ENCODE measurements around the gene IBA57. TPM values are rescaled to one million over a fixed set of nuclear protein-coding genes. Genes with fewer than 3 reads are reported as not detected.
A peak's percentile ranks its signal among the peaks of the same experiment; 100 is the strongest.

The IBA57 gene
- total RNA-seq, 2 experiments from 2014 or later, result 9.1 to 9.9 TPM

GRCh38 chr1:228118040-228118439 lies 47.6 kb upstream of the IBA57 start:
- Histone ChIP-seq H3K27ac (ENCODE audit: low read depth, low read length, poor library complexity, severe bottlenecking) (no peak overlapping the region), H3K9me3 (ENCODE audit: low read length) (peaks cover 33% of the 10 kb centered on the region), H3K4me3 (ENCODE audit: low read depth, low read length, poor library complexity, severe bottlenecking) (no peak overlapping the region), H3K36me3 (ENCODE audit: insufficient read depth, low read length) (no peaks in the 10 kb centered on the region), H3K4me1 (ENCODE audit: insufficient read depth, low read length, poor library complexity, severe bottlenecking) (peaks cover 8% of the 10 kb centered on the region), H3K79me2 (ENCODE audit: insufficient read depth, low read depth, low read length) (no peaks in the 10 kb centered on the region), H3K4me2 (ENCODE audit: low read length) (no peak overlapping the region), H2AFZ (ENCODE audit: low read length) (no peak overlapping the region), H3K9me2 (ENCODE audit: insufficient read depth, low read length) (no peaks in the 10 kb centered on the region), H4K20me1 (ENCODE audit: insufficient read depth, low read length) (no peaks in the 10 kb centered on the region)
- ChIA-PET POLR2A (no interaction called here), CTCF (ENCODE audit: unreplicated experiment) (no interaction called here)
- intact Hi-C loops (cut with micrococcal nuclease; ENCODE audit: unreplicated experiment), result no loop called here
- no TSS peak for BruUV-seq (replicated peaks)
- TF ChIP-seq CTCF (conservative IDR thresholded peaks at IDR 0.05; ENCODE audit: low read length) (no peak), EZH2phosphoT487 (IDR thresholded peaks at IDR 0.05; ENCODE audit: borderline replicate concordance, low read depth, low read length) (no peak)
- DNase-seq (ENCODE audit: low spot score), result peak; percentile 57

- POLR2A ChIA-PET, result interaction anchor here (1.3 kb wide), 1 partner anchor 8 kb away, joined by 6 read pairs; no protein-coding TSS in a partner anchor
- Histone ChIP-seq H3K36me3 (ENCODE audit: insufficient read depth, low read length) (no peaks in the 10 kb centered on the region), H4K20me1 (ENCODE audit: insufficient read depth, low read length) (no peaks in the 10 kb centered on the region), H3K27ac (ENCODE audit: low read depth, low read length, poor library complexity, severe bottlenecking) (no peak overlapping the region), H3K4me2 (ENCODE audit: low read length) (no peak overlapping the region), H3K79me2 (ENCODE audit: insufficient read depth, low read depth, low read length) (no peaks in the 10 kb centered on the region), H3K9me2 (ENCODE audit: insufficient read depth, low read length) (no peaks in the 10 kb centered on the region), H3K9me3 (ENCODE audit: low read length) (peaks cover 39% of the 10 kb centered on the region), H3K4me3 (ENCODE audit: low read depth, low read length, poor library complexity, severe bottlenecking) (no peak overlapping the region), H2AFZ (ENCODE audit: low read length) (no peak overlapping the region), H3K4me1 (ENCODE audit: insufficient read depth, low read length, poor library complexity, severe bottlenecking) (peaks cover 8% of the 10 kb centered on the region)
- intact Hi-C loops (cut with micrococcal nuclease; ENCODE audit: unreplicated experiment), result no loop called here
- DNase-seq (ENCODE audit: low spot score), result no peak
- no TSS peak for BruUV-seq (replicated peaks)
- TF ChIP-seq CTCF (conservative IDR thresholded peaks at IDR 0.05; ENCODE audit: low read length) (no peak), EZH2phosphoT487 (IDR thresholded peaks at IDR 0.05; ENCODE audit: borderline replicate concordance, low read depth, low read length) (no peak)
- CTCF ChIA-PET (ENCODE audit: unreplicated experiment), result interaction anchor here (0.5 kb wide), 1 partner anchor 380 kb away, joined by 3 read pairs; no protein-coding TSS in a partner anchor
Observed at GRCh38 chr1:228120351-228120750, 45.3 kb upstream of the IBA57 start.

- H3K79me2 ChIP-seq (ENCODE audit: insufficient read depth, low read depth, low read length), result no peaks in the 10 kb centered on the region
- POLR2A ChIA-PET, result interaction anchor here (0.7 to 1.3 kb wide), 2 partner anchors 9 to 154 kb away, joined by 3 to 6 read pairs; no protein-coding TSS in a partner anchor
- H3K9me3 ChIP-seq (ENCODE audit: low read length), result peaks cover 42% of the 10 kb centered on the region
- TF ChIP-seq EZH2phosphoT487 (IDR thresholded peaks at IDR 0.05; ENCODE audit: borderline replicate concordance, low read depth, low read length), result no peak
- no peak for TF ChIP-seq CTCF (conservative IDR thresholded peaks at IDR 0.05; ENCODE audit: low read length)
- CTCF ChIA-PET (ENCODE audit: unreplicated experiment), result interaction anchor here (0.5 to 1.2 kb wide), 2 partner anchors 10 to 380 kb away, joined by 3 read pairs; no protein-coding TSS in a partner anchor
- H3K4me3 ChIP-seq (ENCODE audit: low read depth, low read length, poor library complexity, severe bottlenecking), result no peak overlapping the region
- no peaks in the 10 kb centered on the region for H4K20me1 ChIP-seq (ENCODE audit: insufficient read depth, low read length)
- H2AFZ ChIP-seq (ENCODE audit: low read length), result peak overlapping the region; percentile 28; the same call in 1 of the 2 replicates
- DNase-seq (ENCODE audit: low spot score), result no peak
- no peaks in the 10 kb centered on the region for H3K36me3 ChIP-seq (ENCODE audit: insufficient read depth, low read length)
- BruUV-seq (replicated peaks), result no TSS peak
- no peaks in the 10 kb centered on the region for H3K9me2 ChIP-seq (ENCODE audit: insufficient read depth, low read length)
- H3K4me1 ChIP-seq (ENCODE audit: insufficient read depth, low read length, poor library complexity, severe bottlenecking), result peaks cover 8% of the 10 kb centered on the region
- H3K27ac ChIP-seq (ENCODE audit: low read depth, low read length, poor library complexity, severe bottlenecking), result no peak overlapping the region
- intact Hi-C loops (cut with micrococcal nuclease; ENCODE audit: unreplicated experiment), result no loop called here
- H3K4me2 ChIP-seq (ENCODE audit: low read length), result peak overlapping the region; percentile 28
Observed at GRCh38 chr1:228120857-228121489, 44.6 kb upstream of the IBA57 start.
